GM23338 (cell line): ENCODE measurements around the gene EDN1. TPM values are rescaled to one million over a fixed set of nuclear protein-coding genes. Genes with fewer than 3 reads are reported as not detected.
"Not testable (repeated sequence)": the region's sequence is repeated elsewhere in the genome, so short reads cannot be mapped to it uniquely, and the experiment has no call there.

ENCODE experiments used
- ATAC-seq: fragments of 200-7000 bp; cut with Tn5 transposase; 3 replicates; pipeline ENCODE4 v1.9.1; 2020
- DNase-seq: peaks from one replicate; pipeline ENCODE4 v3.0.0-alpha.2; 2015; ENCODE audit warnings: low spot score
- H2AFZ ChIP-seq: fragments of 200-600 bp; sonication (generic); 2 replicates; pipeline ENCODE4 v1.8.0; 2016; ENCODE audit warnings: antibody characterized with exemption, mild to moderate bottlenecking, moderate library complexity
- H3F3A ChIP-seq: fragments of 200-600 bp; sonication (generic); replicated peaks from 2 replicates; pipeline ENCODE4 v1.8.0; 2017; ENCODE audit warnings: antibody characterized with exemption, mixed run types, low read depth
- H3K27ac ChIP-seq: fragments of 200-600 bp; sonication (generic); 2 replicates; pipeline ENCODE4 v1.6.1; 2016; ENCODE audit warnings: low read depth
- H3K27me3 ChIP-seq: fragments of 200-600 bp; sonication (generic); 2 replicates; pipeline ENCODE4 v1.8.0; 2016; ENCODE audit warnings: mild to moderate bottlenecking, mixed run types, moderate library complexity; ENCODE audit not compliant: insufficient read depth
- H3K36me3 ChIP-seq: fragments of 200-600 bp; sonication (generic); 2 replicates; pipeline ENCODE4 v1.8.0; 2016; ENCODE audit warnings: mild to moderate bottlenecking; ENCODE audit not compliant: insufficient read depth
- H3K4me1 ChIP-seq: fragments of 200-600 bp; sonication (generic); 2 replicates; pipeline ENCODE4 v1.8.0; 2016; ENCODE audit warnings: mild to moderate bottlenecking, moderate library complexity; ENCODE audit not compliant: insufficient read depth
- H3K4me2 ChIP-seq: fragments of 200-600 bp; sonication (generic); 2 replicates; pipeline ENCODE4 v1.7.1; 2017; ENCODE audit warnings: mixed run types
- H3K4me3 ChIP-seq: fragments of 200-600 bp; sonication (generic); 2 replicates; pipeline ENCODE4 v1.6.1; 2016; ENCODE audit warnings: mixed run types
- H3K79me2 ChIP-seq: fragments of 200-600 bp; sonication (generic); replicated peaks from 2 replicates; pipeline ENCODE4 v1.8.0; 2017; ENCODE audit warnings: mild to moderate bottlenecking; ENCODE audit not compliant: insufficient read depth
- H3K9me2 ChIP-seq: fragments of 200-600 bp; sonication (generic); 2 replicates; pipeline ENCODE4 v1.8.0; 2017; ENCODE audit not compliant: insufficient read depth
- H4K20me1 ChIP-seq: fragments of 200-600 bp; sonication (generic); replicated peaks from 2 replicates; pipeline ENCODE4 v1.8.0; 2017; ENCODE audit warnings: mild to moderate bottlenecking; ENCODE audit not compliant: insufficient read depth
- H3K27ac Mint-ChIP-seq: 2 replicates; pipeline ENCODE4 v1.8.0; 2020; ENCODE audit warnings: inconsistent platforms, mild to moderate bottlenecking, moderate library complexity, mixed read lengths
- H3K27me3 Mint-ChIP-seq: 3 replicates; pipeline ENCODE4 v1.8.0; 2022; ENCODE audit warnings: low read depth, mild to moderate bottlenecking, moderate library complexity, mixed read lengths, inconsistent platforms; ENCODE audit not compliant: insufficient read depth, poor library complexity
- H3K36me3 Mint-ChIP-seq: 3 replicates; pipeline ENCODE4 v1.8.0; 2021; ENCODE audit warnings: low read depth, mild to moderate bottlenecking, inconsistent platforms, moderate library complexity, mixed read lengths
- H3K4me1 Mint-ChIP-seq: 3 replicates; pipeline ENCODE4 v1.8.0; 2020; ENCODE audit warnings: mild to moderate bottlenecking, inconsistent platforms, mixed read lengths
- H3K4me3 Mint-ChIP-seq: 3 replicates; pipeline ENCODE4 v1.8.0; 2021; ENCODE audit warnings: moderate library complexity, mild to moderate bottlenecking, inconsistent platforms, mixed read lengths
- H3K9me3 Mint-ChIP-seq: 3 replicates; pipeline ENCODE4 v1.8.0; 2020; ENCODE audit warnings: moderate library complexity, mild to moderate bottlenecking, inconsistent platforms, mixed read lengths
- CTCF ChIP-seq, 2 experiments: fragments of 200-600 bp in 1 of 2; sonication (generic) in 1 of 2; conservative IDR thresholded peaks; 2 replicates each; pipeline versions ENCODE4 v1.5.1 to v1.6.1; 2016 to 2017; ENCODE audit warnings: antibody characterized with exemption in 2 of 2, low read depth in 2 of 2, mild to moderate bottlenecking in 2 of 2, moderate library complexity in 1 of 2
- ETS1 ChIP-seq: IDR thresholded peaks from 2 replicates; pipeline ENCODE4 v1.6.1; 2016; ENCODE audit warnings: antibody characterized with exemption
- EZH2 ChIP-seq: fragments of 200-600 bp; sonication (generic); IDR thresholded peaks from one replicate; pipeline ENCODE4 v1.8.0; 2017; ENCODE audit warnings: antibody characterized with exemption, mild to moderate bottlenecking, low read depth; ENCODE audit not compliant: unreplicated experiment
- JUNB ChIP-seq: IDR thresholded peaks from one replicate; pipeline ENCODE4 v1.6.1; 2016; ENCODE audit warnings: antibody characterized with exemption; ENCODE audit not compliant: unreplicated experiment
- POLR2AphosphoS5 ChIP-seq: IDR thresholded peaks from 2 replicates; pipeline ENCODE4 v1.6.1; 2016; ENCODE audit warnings: antibody characterized with exemption, low read depth
- STAT1 ChIP-seq: IDR thresholded peaks from one replicate; pipeline ENCODE4 v1.6.1; 2016; ENCODE audit warnings: antibody characterized with exemption; ENCODE audit not compliant: unreplicated experiment
- polyA plus RNA-seq: library from polyadenylated mRNA; unstranded; fragments of >200 nt; fragmentation: Nextera tagmentation; extraction: Ambion mirVana; gene quantifications from 2 replicates; pipeline ENCODE4 v1.2.1, GENCODE V29; 2016
- total RNA-seq: library from RNA; depleted of rRNA; stranded (reverse); fragments of >200 nt; shearing (Covaris generic); gene quantifications from 2 replicates; pipeline ENCODE4 v1.2.3, GENCODE V29; 2014
- TF ChIP-seq, protein P1 (sequence below): IDR thresholded peaks from one replicate; pipeline ENCODE4 v1.6.1; 2018; ENCODE audit warnings: antibody characterized with exemption; ENCODE audit not compliant: unreplicated experiment

Gene EDN1
- total and polyA plus RNA-seq, 2 experiments from 2014 or later, result 0.80 to 1.2 TPM

- TF ChIP-seq, protein P1, sequence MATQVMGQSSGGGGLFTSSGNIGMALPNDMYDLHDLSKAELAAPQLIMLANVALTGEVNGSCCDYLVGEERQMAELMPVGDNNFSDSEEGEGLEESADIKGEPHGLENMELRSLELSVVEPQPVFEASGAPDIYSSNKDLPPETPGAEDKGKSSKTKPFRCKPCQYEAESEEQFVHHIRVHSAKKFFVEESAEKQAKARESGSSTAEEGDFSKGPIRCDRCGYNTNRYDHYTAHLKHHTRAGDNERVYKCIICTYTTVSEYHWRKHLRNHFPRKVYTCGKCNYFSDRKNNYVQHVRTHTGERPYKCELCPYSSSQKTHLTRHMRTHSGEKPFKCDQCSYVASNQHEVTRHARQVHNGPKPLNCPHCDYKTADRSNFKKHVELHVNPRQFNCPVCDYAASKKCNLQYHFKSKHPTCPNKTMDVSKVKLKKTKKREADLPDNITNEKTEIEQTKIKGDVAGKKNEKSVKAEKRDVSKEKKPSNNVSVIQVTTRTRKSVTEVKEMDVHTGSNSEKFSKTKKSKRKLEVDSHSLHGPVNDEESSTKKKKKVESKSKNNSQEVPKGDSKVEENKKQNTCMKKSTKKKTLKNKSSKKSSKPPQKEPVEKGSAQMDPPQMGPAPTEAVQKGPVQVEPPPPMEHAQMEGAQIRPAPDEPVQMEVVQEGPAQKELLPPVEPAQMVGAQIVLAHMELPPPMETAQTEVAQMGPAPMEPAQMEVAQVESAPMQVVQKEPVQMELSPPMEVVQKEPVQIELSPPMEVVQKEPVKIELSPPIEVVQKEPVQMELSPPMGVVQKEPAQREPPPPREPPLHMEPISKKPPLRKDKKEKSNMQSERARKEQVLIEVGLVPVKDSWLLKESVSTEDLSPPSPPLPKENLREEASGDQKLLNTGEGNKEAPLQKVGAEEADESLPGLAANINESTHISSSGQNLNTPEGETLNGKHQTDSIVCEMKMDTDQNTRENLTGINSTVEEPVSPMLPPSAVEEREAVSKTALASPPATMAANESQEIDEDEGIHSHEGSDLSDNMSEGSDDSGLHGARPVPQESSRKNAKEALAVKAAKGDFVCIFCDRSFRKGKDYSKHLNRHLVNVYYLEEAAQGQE, result no peak
- TF ChIP-seq POLR2AphosphoS5 (no peak), EZH2 (no peak), STAT1 (no peak), ETS1 (no peak), CTCF (conservative IDR thresholded peaks at IDR 0.05; ENCODE audit: low read depth in 2 of 2) (no peak), JUNB (no peak)
These were observed 42.0 kb downstream of the EDN1 start (continued) for GRCh38 chr6:12331951-12332749.

- H3K27me3 ChIP-seq, DNase-seq, H3F3A ChIP-seq, ATAC-seq, H3K4me2 ChIP-seq, H3K9me2 ChIP-seq, H3K9me3 Mint-ChIP-seq, H4K20me1 ChIP-seq, H3K27ac Mint-ChIP-seq, H3K36me3 Mint-ChIP-seq, H3K27me3 Mint-ChIP-seq, H3K4me3 ChIP-seq, H3K4me3 Mint-ChIP-seq, H2AFZ ChIP-seq, H3K27ac ChIP-seq, H3K36me3 ChIP-seq, H3K79me2 ChIP-seq: not testable (repeated sequence)
- H3K4me1 ChIP-seq, result peaks cover 16% of the 10 kb centered on the region
- H3K4me1 Mint-ChIP-seq, result peaks cover 13% of the 10 kb centered on the region
These were observed 42.6 kb downstream of the EDN1 start for GRCh38 chr6:12332750-12333079.
